ENCODE measurements around the gene KRT17.
"Not testable (repeated sequence)": the region's sequence is repeated elsewhere in the genome, so short reads cannot be mapped to it uniquely, and the experiment has no call there.

The KRT17 gene

DNA sequence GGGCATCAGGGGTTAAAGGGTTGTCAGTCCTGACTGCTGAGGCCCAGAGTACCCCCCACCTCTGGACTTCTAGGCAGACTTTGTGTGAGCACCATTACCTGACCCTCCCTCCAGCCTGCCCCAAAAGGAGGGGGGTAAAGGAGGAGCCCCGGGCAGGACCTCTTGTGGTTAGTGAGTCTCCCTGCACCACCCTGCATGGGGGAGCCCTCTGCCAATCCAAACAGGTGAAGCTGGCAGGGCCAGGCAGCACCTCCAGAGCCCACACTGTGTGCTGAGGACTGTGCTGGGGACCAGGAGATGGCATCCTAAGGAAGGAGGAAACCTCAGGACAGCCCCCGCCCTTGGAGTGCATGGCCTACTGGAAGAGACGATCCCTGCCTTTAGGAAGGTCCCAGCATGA lies 35.1 kb downstream of the KRT17 start:
- DNase-seq = no peak

- no peak for DNase-seq
Observed at GRCh38 chr17:41588126-41588810, 36.1 kb downstream of the KRT17 start.

GRCh38 chr17:41586863-41587495 lies 37.4 kb downstream of the KRT17 start, which contains the start of gene KRT14:
TSS of gene KRT14 (minus strand) at chr17:41586895. CDS start at chr17:41586834, 61 bp downstream.
- DNase-seq = no peak

DNA sequence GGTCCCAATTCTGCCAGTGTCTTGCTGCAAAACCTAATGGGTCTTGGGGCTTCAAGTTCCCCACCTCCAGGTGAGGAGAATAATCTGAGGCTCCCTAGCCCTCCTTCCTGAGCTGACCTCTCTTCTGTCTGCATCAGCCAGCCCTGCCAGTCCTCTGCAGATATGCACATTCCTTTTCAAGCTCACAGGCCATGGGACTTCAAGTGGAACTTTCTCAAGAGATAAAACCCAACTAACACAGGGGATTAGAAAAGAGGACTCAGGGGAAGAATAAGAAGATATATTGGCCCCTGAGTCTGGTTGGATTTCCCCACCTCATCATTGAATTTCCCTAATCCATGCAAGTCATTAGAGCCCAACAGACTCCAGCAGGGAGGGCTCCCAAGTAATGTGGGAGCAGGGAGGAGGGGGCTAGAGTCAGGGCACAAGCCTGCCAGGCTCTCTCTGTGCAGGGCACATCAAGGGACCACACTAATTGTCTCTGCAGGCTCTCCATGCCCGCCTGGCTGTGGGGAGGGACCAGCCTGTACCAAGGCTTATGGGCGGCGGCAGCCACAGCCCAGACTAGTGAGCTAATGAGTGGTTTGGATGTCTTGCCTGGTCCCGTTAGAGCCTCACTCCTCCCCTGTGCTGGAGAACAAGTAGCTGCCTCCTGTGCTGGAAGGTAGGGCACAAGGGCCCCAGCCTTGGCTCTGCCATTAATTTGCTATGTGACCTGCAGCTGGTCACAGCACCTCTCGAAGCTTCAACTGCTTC lies 38.9 kb downstream of the KRT17 start:
- no peak for DNase-seq

DNA sequence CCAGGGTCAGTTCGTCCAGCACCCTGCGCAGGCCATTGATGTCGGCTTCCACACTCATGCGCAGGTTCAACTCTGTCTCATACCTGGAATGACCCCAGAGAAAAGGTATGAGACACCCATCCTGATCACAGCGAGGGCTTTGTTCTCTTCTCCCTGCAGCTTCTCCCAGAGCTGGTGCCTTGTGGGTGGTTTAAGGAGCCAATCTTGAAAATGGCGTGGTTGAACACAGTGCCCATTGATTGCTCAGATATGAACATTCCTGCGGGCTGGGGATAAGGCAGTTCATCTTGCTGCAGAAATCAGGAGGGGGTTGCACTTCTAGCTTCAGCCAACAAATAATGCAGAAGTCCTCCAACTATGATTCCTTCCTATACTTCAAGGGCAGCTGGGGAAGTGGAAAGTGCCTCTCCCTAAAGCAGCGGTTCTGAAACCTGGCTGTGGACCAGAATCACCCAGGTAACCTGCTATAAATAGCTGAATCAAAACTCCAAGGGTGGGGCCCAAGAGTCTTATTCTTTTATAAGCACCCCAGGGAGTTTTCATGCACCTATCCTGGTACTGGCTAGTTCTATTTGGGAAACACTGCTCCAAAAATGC lies 39.9 kb downstream of the KRT17 start:
- DNase-seq = not testable (repeated sequence)

DNA sequence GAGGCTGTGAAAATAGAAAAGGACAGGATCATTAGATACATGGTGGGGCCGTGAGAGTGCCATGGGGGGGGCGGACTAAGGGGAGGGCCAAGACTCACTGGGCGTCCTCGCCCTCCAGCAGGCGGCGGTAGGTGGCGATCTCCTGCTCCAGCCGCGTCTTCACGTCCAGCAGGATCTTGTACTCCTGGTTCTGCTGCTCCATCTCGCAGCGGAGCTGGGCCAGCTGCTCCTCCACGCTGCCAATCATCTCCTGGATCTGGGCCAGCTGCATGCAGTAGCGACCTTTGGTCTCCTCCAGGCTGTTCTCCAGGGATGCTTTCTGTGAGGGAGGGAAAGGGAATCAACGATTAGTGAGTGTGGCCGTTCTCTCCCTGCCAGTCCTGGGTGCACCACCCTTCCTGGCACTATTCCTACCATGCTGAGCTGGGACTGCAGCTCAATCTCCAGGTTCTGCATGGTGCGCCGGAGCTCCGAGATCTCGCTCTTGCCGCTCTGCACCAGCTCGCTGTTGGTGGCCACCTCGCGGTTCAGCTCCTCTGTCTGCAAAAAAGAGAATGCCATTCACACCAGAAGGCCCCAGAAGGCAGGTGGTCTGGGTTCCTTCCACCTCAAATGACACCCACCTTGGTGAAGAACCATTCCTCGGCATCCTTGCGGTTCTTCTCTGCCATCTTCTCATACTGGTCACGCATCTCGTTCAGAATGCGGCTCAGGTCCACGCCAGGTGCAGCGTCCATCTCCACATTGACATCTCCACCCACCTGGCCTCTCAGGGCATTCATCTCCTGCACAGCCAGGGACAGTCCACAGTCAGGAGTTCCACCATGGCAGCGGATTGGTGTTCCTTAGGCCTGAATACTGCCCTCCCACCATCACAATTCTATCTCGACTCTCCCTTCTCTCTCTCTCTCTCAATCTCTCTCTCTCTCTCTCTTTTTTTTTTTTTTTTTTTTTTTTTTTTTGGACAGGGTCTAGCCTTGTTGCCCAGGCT lies 40.9 kb downstream of the KRT17 start:
- DNase-seq = no peak

DNA sequence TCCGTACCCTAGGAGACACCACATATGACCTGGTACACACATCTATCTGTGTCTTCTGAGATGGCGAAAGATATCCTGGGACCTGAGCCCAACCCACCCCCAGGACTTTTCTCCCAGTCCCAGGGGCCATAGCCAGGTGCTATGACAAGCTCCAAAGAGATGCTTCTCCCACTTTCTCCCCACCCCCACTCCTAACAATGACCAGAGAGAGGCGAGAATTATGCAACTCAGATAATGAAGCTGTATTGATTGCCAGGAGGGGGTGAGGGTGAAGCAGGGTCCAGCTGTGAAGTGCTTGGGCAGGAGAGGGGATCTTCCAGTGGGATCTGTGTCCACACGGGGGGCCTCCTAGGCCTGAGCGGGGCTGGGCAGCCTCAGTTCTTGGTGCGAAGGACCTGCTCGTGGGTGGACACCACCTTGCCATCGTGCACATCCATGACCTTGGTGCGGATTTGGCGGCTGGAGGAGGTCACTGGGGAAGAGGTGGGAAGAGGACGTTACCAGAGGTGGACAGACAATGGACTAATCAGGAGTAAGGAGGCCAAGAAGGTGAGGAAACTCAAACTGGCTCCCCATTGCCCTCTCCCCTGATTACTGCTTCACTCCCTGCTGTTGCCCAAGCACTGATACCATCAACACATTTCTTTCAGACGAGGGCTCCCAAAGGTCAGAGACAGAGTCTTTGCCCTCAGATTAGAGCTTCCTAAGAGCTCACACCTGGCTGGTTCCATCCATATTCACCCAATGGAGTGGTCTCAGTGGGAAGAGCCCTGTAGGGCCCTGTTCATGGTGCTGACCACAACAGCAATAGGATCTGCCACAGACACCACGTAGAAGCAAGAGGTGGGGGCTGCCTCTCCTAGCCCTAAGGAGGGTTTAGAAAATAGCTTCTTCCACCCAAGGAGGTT lies 42.1 kb downstream of the KRT17 start:
- not testable (repeated sequence) for DNase-seq

- DNase-seq = no peak
Observed at GRCh38 chr17:41581366-41582060, 42.9 kb downstream of the KRT17 start.

DNA sequence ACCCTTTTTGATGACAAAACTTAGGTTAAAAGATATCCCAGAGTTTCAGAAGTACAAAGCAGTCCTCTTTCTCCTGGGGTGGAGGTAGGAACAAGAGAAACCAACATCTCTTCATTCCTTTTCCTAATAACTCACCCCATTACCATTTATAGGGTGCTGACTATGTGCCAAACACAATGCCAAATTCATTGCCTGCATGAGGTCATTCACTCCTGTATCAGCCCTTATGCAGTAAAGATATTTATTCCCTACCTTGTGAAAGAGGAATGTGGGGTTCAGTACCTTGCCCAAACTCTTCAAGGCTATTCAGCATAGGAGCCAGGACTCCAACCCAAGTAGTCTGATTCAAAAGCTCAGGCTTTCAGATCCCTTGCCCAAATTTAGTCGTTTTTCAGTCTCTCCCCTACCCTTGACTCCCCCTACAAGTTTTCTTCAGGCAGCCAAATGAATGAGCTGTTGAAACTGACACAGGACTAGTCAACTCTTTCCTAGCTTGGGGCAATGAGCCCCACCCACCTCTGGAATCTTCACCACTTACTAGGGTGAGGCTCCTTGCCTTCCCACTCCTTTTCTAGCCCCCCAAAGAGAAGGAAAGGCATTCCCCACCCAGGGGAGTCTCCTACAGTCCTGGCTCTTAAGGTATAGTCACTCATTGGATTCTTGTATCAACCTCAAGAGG lies 43.5 kb downstream of the KRT17 start:
- no peak for DNase-seq

DNA sequence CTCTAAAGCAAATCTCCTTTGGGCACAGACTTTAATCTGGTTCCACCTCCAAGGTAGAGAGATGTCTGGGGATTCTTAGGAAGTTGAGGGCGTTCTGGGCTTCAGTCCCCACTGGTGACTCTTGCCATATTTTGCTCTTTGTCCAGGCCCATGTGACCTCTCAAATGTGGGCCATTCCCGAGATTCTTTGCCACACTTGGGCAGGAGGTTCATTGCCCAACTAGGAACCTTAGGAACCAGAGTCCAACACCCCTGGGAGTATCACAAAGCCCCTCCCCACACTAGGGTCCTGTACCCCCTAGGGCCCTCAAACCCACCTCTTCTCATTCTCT lies 44.2 kb downstream of the KRT17 start:
- DNase-seq = no peak

- peak; percentile 94 for DNase-seq
Observed at GRCh38 chr17:41579484-41580243, 44.7 kb downstream of the KRT17 start.

GRCh38 chr17:41578971-41579370 lies 45.4 kb downstream of the KRT17 start:
- DNase-seq = no peak

GRCh38 chr17:41578538-41578937 lies 45.8 kb downstream of the KRT17 start:
- no peak for DNase-seq

DNA sequence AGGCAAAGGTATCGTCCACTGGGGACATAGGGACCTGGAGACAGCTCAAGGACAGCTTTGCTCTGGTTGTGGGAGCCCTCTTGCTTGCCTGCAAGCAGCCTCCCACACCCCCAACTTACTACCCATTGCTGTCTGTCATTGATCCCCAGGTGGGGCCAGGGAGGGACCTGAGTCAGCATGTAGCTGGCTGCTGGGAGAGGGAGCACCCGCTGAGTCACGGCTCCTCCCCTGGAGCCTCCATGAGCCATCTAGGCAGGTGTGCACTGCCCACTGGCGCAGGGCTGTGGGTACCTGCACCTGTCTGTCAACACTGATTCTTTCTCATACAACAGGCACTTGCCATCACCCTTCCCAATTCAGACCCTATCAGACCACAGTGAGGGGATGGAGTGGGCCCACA lies 47.6 kb downstream of the KRT17 start:
- peak; percentile 32 for DNase-seq

DNA sequence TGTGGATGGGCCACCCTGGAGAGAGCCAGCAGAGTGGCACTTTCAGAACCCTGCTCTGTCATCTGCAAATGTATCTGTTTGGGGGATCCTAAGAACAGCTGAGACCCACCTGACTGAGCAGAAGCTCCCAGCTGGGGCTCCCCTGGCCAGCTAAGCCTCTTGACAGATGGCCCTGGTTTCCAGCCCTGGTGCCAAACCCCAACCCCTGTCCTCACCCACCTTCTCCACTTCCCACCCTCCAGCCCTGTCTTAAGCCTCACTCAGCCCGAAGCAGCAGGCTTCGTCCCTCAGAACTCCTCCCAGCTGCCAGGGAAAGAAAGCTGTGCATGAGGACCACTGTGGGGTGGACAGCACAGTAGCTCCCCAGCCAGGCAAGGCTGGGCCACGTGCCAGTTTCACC lies 49.0 kb downstream of the KRT17 start:
- DNase-seq = no peak

GRCh38 chr17:41571561-41572434 lies 52.6 kb downstream of the KRT17 start, which contains the start of gene KRT9:
TSS of gene KRT9 (minus strand) at chr17:41572059. CDS start at chr17:41571992, 67 bp downstream.
- DNase-seq = peak; percentile 73

Measured in NCI-H1436 (cell line).